HepG2 (cell line): ENCODE measurements around the gene TCEAL9. TPM values are rescaled to one million over a fixed set of nuclear protein-coding genes. Genes with fewer than 3 reads are reported as not detected.
A peak's percentile ranks its signal among the peaks of the same experiment; 100 is the strongest.

ENCODE experiments used
- ATAC-seq: fragments of 200-7000 bp; cut with Tn5 transposase; 3 replicates; pipeline ENCODE4 v1.9.1; 2020; ENCODE audit warnings: mild to moderate bottlenecking, moderate library complexity
- BruUV-seq: library from RNA; stranded (reverse); fragments of 400-500 nt; replicated peaks from 2 replicates; lab custom pipeline; 2021; lab: Mats Ljungman, UMichigan
- CTCF ChIA-PET: fragments of 300-600 bp; formaldehyde crosslinking; extraction: SDS; loops from one replicate; lab custom pipeline; 2021; ENCODE audit warnings: low total read pairs, inconsistent platforms, low intra/inter-chr PET ratio; lab: Yijun Ruan, JAX
- POLR2A ChIA-PET: fragments of 350-600 bp; sonication (Branson Sonifier 250); formaldehyde crosslinking; loops from one replicate; lab custom pipeline; 2020; ENCODE audit warnings: antibody characterized with exemption, inconsistent platforms; lab: Yijun Ruan, JAX
- DNase-seq: peaks from one replicate; pipeline ENCODE4 v3.0.0-alpha.2; 2015; ENCODE audit warnings: low spot score
- FAIRE-seq: peaks from 3 replicates; lab custom pipeline; 2011; peaks lifted over from hg19 to GRCh38; lab: Jason Lieb, UNC
- H2AFZ ChIP-seq: one replicate; pipeline ENCODE4 v1.6.1; 2011; ENCODE audit warnings: low read length, inconsistent platforms
- H3K27ac ChIP-seq: fragments of 300-600 bp; 3 replicates; pipeline ENCODE4 v1.8.0; 2011; ENCODE audit warnings: mixed run types, mild to moderate bottlenecking, mixed read lengths, low read length, inconsistent platforms; ENCODE audit not compliant: insufficient read depth; ENCODE audit errors: extremely low read length
- H3K27me3 ChIP-seq, 2 experiments: fragments of 200-600 bp in 1 of 2; 2 replicates in 1 of 2; 3 replicates in 1 of 2; pipeline versions ENCODE4 v1.6.0 to v1.8.0; 2011; ENCODE audit warnings: low read length in 2 of 2, mild to moderate bottlenecking in 2 of 2, moderate library complexity in 2 of 2, inconsistent platforms in 1 of 2; ENCODE audit not compliant: insufficient read depth in 2 of 2, control insufficient read depth in 1 of 2
- H3K36me3 ChIP-seq, 2 experiments: fragments of 200-600 bp in 1 of 2; replicated peaks in 1 of 2; 2 replicates in 1 of 2; 3 replicates in 1 of 2; pipeline versions ENCODE4 v1.5.1 to v1.8.0; 2011; ENCODE audit warnings: low read length in 2 of 2, inconsistent platforms in 1 of 2; ENCODE audit not compliant: insufficient read depth in 2 of 2, control insufficient read depth in 1 of 2
- H3K4me1 ChIP-seq: 2 replicates; pipeline ENCODE4 v1.5.1; 2012; ENCODE audit warnings: low read length, inconsistent platforms; ENCODE audit not compliant: insufficient read depth
- H3K4me2 ChIP-seq: 2 replicates; pipeline ENCODE4 v1.6.0; 2011; ENCODE audit warnings: low read depth, low read length, inconsistent platforms
- H3K4me3 ChIP-seq, 3 experiments: fragments of 200-600 bp in 1 of 3; sonication (generic), shearing (Covaris generic) in 1 of 3; replicated peaks in 1 of 3; 2 replicates each; pipeline ENCODE4 v1.5.1; 2011 to 2016; ENCODE audit warnings: low read length in 3 of 3, inconsistent platforms in 2 of 3, low read depth in 2 of 3, mild to moderate bottlenecking in 2 of 3, control low read depth in 1 of 3, mixed read lengths in 1 of 3; ENCODE audit not compliant: insufficient read depth in 1 of 3
- H3K79me2 ChIP-seq: one replicate; pipeline ENCODE4 v1.6.1; 2011; ENCODE audit warnings: low read length, inconsistent platforms; ENCODE audit not compliant: insufficient read depth
- H3K9ac ChIP-seq: 2 replicates; pipeline ENCODE4 v1.6.0; 2011; ENCODE audit warnings: mild to moderate bottlenecking, low read depth, low read length, inconsistent platforms; ENCODE audit not compliant: insufficient read depth
- H3K9me3 ChIP-seq: 2 replicates; pipeline ENCODE4 v1.5.1; 2012; ENCODE audit warnings: mild to moderate bottlenecking, low read length
- H4K20me1 ChIP-seq: 2 replicates; pipeline ENCODE4 v1.6.0; 2011; ENCODE audit warnings: inconsistent platforms, mild to moderate bottlenecking, low read length, moderate library complexity; ENCODE audit not compliant: insufficient read depth
- CBX1 ChIP-seq: IDR thresholded peaks from one replicate; pipeline ENCODE4 v1.6.1; 2016; ENCODE audit warnings: antibody characterized with exemption, low read depth
- KDM4B ChIP-seq: sonication (generic); formaldehyde crosslinking; IDR thresholded peaks from 2 replicates; pipeline ENCODE4 v1.4.0; 2020; ENCODE audit warnings: missing genetic modification reagents
- YY1 ChIP-seq: IDR thresholded peaks from 2 replicates; pipeline ENCODE4 v1.6.1; 2011; ENCODE audit warnings: low read length, low read depth, moderate library complexity, mild to moderate bottlenecking; ENCODE audit not compliant: insufficient read depth, insufficient replicate concordance
- WGBS: methylation state at CpG from one replicate; pipeline ENCODE4 v1.1.6; 2017; ENCODE audit warnings: low lambda C conversion rate; 5-methylcytosine and 5-hydroxymethylcytosine counted together
- in situ Hi-C: cut with HindIII; loops from 2 replicates; pipeline ENCODE4 v1.10.0; 2017; ENCODE audit warnings: low pct_unique_long_range_greater_than_20kb; ENCODE audit not compliant: extremely low pct_ligation_motif_present
- intact Hi-C: fragments of 100-400 bp; cut with micrococcal nuclease; formaldehyde crosslinking; loops from one replicate; pipeline ENCODE4 v1.10.0; 2022; ENCODE audit not compliant: unreplicated experiment
- polyA plus RNA-seq, 8 experiments: library from polyadenylated mRNA; depleted of rRNA in 3 of 8; stranded (reverse) in 7 of 8; unstranded in 1 of 8; fragments of >200 nt; fragmentation: Illumina TruSeq in 4 of 8; extraction: Trizol in 4 of 8; gene quantifications; 2 replicates each; pipeline versions ENCODE4 v1.2.1 to v1.2.3, GENCODE V29; 2011 to 2016; ENCODE audit warnings: low read depth in 4 of 8, missing spikeins in 1 of 8, mixed read lengths in 1 of 8; ENCODE audit not compliant: insufficient read depth in 1 of 8
- total RNA-seq, 5 experiments: library from RNA; depleted of rRNA; stranded (reverse); fragments of >200 nt; fragmentation: Illumina TruSeq; extraction: Trizol; gene quantifications; 2 replicates each; pipeline ENCODE4 v1.2.3, GENCODE V29; 2016; ENCODE audit warnings: low read depth in 1 of 5
- TF ChIP-seq, protein P1 (sequence below): sonication (generic); formaldehyde crosslinking; IDR thresholded peaks from 2 replicates; pipeline ENCODE4 v1.4.0; 2020; ENCODE audit warnings: missing genetic modification reagents
- TF ChIP-seq, protein P2 (sequence below): sonication (generic); formaldehyde crosslinking; IDR thresholded peaks from 2 replicates; pipeline ENCODE4 v1.4.0; 2020; ENCODE audit warnings: missing genetic modification reagents, borderline replicate concordance

Gene TCEAL9
- total and polyA plus RNA-seq, 2 of the 13 experiments (the other 11 are each of a cell fraction or from before 2014, with no cell fraction given) = 15.8 to 45.8 TPM

- TF ChIP-seq, protein P1, sequence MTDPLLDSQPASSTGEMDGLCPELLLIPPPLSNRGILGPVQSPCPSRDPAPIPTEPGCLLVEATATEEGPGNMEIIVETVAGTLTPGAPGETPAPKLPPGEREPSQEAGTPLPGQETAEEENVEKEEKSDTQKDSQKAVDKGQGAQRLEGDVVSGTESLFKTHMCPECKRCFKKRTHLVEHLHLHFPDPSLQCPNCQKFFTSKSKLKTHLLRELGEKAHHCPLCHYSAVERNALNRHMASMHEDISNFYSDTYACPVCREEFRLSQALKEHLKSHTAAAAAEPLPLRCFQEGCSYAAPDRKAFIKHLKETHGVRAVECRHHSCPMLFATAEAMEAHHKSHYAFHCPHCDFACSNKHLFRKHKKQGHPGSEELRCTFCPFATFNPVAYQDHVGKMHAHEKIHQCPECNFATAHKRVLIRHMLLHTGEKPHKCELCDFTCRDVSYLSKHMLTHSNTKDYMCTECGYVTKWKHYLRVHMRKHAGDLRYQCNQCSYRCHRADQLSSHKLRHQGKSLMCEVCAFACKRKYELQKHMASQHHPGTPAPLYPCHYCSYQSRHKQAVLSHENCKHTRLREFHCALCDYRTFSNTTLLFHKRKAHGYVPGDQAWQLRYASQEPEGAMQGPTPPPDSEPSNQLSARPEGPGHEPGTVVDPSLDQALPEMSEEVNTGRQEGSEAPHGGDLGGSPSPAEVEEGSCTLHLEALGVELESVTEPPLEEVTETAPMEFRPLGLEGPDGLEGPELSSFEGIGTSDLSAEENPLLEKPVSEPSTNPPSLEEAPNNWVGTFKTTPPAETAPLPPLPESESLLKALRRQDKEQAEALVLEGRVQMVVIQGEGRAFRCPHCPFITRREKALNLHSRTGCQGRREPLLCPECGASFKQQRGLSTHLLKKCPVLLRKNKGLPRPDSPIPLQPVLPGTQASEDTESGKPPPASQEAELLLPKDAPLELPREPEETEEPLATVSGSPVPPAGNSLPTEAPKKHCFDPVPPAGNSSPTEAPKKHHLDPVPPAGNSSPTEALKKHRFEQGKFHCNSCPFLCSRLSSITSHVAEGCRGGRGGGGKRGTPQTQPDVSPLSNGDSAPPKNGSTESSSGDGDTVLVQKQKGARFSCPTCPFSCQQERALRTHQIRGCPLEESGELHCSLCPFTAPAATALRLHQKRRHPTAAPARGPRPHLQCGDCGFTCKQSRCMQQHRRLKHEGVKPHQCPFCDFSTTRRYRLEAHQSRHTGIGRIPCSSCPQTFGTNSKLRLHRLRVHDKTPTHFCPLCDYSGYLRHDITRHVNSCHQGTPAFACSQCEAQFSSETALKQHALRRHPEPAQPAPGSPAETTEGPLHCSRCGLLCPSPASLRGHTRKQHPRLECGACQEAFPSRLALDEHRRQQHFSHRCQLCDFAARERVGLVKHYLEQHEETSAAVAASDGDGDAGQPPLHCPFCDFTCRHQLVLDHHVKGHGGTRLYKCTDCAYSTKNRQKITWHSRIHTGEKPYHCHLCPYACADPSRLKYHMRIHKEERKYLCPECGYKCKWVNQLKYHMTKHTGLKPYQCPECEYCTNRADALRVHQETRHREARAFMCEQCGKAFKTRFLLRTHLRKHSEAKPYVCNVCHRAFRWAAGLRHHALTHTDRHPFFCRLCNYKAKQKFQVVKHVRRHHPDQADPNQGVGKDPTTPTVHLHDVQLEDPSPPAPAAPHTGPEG (CRISPR knock-in tag) = no peak
Observed at GRCh38 chrX:103376118-103376978, 20.0 kb downstream of the TCEAL9 start, which contains the start of gene BEX3 (continued).

DNA sequence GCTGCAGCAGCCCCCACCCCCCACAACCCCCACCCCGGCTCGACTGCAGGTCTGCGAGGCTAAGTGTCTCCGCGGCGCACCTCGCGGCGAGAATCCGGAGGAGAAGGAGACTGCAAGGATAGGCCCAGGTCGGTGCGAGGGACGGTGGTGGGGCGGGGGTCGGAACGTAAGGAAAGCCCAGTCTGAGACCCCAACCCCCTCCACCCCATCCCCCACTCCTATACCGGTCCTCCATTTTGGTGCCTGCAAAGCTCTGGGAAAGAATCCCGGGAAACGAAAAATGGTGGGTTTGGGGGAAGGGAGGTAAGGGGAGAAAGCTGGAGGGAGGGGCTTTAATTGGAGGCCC lies 20.6 kb downstream of the TCEAL9 start:
- Histone ChIP-seq H3K4me2 (peak overlapping the region; percentile 58; the same call in 1 of the 2 replicates), H3K9me3 (no peaks in the 10 kb centered on the region), H4K20me1 (no peaks in the 10 kb centered on the region), H3K27me3 (no peaks in the 10 kb centered on the region), H3K36me3 (no peaks in the 10 kb centered on the region), H3K4me1 (0 out of 2 replicates have a peak, but pooled peaks cover 6% of the 10 kb centered on the region), H3K9ac (0 out of 2 replicates have a peak overlapping the region, but pooled peaks have one; percentile 22), H3K27ac (no peak overlapping the region), H2AFZ (no peak overlapping the region), H3K79me2 (no peaks in the 10 kb centered on the region), H3K4me3 (peak overlapping the region; percentile 21 to 70 (median 52); a peak in 5 of 6 replicates)
- ChIA-PET POLR2A (interaction anchor here (0.6 to 1.9 kb wide), 3 partner anchors 15 to 28 kb away, joined by 3 to 13 read pairs (median 6); partner anchors contain the start of gene TCEAL9), CTCF (no interaction called here)
- in situ Hi-C loops (no loop called here), intact Hi-C loops (no loop called here)
- 2% methylated on average over 4 of the region's 19 CpGs for whole genome bisulfite sequencing
- ATAC-seq (peak; percentile 52), FAIRE-seq (no peak), DNase-seq (no peak)
- no TSS peak for BruUV-seq
- no peak for TF ChIP-seq KDM4B (CRISPR knock-in tag)
- TF ChIP-seq CBX1 = no peak
- TF ChIP-seq YY1 = peak; percentile 53
- TF ChIP-seq, protein P2, sequence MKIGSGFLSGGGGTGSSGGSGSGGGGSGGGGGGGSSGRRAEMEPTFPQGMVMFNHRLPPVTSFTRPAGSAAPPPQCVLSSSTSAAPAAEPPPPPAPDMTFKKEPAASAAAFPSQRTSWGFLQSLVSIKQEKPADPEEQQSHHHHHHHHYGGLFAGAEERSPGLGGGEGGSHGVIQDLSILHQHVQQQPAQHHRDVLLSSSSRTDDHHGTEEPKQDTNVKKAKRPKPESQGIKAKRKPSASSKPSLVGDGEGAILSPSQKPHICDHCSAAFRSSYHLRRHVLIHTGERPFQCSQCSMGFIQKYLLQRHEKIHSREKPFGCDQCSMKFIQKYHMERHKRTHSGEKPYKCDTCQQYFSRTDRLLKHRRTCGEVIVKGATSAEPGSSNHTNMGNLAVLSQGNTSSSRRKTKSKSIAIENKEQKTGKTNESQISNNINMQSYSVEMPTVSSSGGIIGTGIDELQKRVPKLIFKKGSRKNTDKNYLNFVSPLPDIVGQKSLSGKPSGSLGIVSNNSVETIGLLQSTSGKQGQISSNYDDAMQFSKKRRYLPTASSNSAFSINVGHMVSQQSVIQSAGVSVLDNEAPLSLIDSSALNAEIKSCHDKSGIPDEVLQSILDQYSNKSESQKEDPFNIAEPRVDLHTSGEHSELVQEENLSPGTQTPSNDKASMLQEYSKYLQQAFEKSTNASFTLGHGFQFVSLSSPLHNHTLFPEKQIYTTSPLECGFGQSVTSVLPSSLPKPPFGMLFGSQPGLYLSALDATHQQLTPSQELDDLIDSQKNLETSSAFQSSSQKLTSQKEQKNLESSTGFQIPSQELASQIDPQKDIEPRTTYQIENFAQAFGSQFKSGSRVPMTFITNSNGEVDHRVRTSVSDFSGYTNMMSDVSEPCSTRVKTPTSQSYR (CRISPR knock-in tag) = 0 out of 2 replicates have a peak, but pooled peaks have one; percentile 17
